IPS-NIHi11 (cell line): Measurements from ENCODE around the gene METTL9.
A peak's percentile ranks its signal among the peaks of the same experiment; 100 is the strongest.
"Not testable (repeated sequence)": the region's sequence is repeated elsewhere in the genome, so short reads cannot be mapped to it uniquely, and the experiment has no call there.

Experiments
- DNase-seq: peaks from one replicate; pipeline ENCODE4 v3.0.0; 2012; ENCODE audit warnings: mixed read lengths, low spot score

METTL9 gene

GRCh38 chr16:21574372-21574771 lies 25.0 kb upstream of the METTL9 start:
- no peak for DNase-seq

GRCh38 chr16:21576323-21576722 lies 23.1 kb upstream of the METTL9 start:
- DNase-seq = not testable (repeated sequence)

GRCh38 chr16:21577487-21577886 lies 21.9 kb upstream of the METTL9 start:
- not testable (repeated sequence) for DNase-seq

GRCh38 chr16:21578311-21578710 lies 21.1 kb upstream of the METTL9 start:
- DNase-seq = not testable (repeated sequence)

GRCh38 chr16:21580131-21580530 lies 19.2 kb upstream of the METTL9 start:
- not testable (repeated sequence) for DNase-seq

DNA sequence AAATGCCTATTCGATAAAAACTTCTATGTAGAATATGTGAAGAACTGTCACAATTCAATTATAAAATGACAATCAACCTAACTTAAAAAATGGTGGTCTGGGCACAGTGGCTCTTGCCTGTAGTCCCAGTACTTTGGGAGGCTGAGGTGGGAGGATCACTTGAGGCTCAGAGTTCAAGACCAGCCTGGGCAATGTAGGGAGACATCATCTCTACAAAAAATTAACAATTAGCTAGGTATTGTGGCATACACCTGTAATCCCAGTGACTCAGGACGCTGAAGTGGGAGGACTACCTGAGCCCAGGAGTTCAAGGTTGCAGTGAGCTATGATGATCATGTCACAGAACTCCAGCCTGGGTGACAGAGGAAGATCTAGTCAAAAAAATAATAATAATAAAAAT lies 18.6 kb upstream of the METTL9 start:
- DNase-seq = no peak

DNA sequence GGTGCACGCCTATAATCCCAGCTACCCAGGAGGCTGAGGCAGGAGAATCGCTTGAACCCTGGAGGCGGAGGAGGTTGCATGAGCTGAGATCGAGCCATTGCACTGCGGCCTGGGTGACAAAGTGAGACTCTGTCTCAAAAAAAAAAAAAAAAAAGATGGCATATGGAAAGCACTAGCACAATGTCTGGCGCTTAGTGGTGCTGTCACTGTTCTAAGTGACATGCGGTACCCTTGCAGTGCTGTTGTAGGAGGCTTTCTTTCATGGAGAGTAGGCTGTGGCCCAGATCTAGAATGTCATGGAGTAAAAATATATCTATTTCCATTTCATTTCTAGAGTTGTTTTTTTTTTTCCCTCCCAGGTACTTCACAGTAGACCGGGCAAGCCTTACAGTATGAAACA lies 14.6 kb upstream of the METTL9 start:
- DNase-seq = no peak

- not testable (repeated sequence) for DNase-seq
Measured at GRCh38 chr16:21588593-21588992, 10.8 kb upstream of the METTL9 start.

DNA sequence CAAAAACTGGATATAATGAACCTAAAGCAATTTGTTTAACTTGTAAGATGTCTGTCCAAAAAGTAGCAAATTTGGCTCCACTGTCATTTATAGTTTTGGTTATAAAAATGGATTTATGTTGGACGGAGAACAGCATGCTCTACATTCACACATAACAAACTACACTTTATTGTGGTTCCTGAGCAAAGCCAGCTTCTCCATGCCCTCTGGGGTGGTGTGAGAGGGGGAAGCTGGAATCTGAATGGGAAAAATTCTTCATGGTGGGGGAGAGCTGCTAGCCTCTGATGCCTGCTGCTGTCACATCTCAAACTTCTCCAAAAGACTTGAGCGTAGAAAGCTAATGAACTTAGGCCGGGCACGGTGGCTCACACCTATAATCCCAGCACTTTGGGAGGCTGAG lies 9.8 kb upstream of the METTL9 start:
- no peak for DNase-seq

GRCh38 chr16:21590287-21590686 lies 9.1 kb upstream of the METTL9 start:
- DNase-seq = no peak

- no peak for DNase-seq
Measured at GRCh38 chr16:21590796-21591195, 8.6 kb upstream of the METTL9 start.

GRCh38 chr16:21592191-21592590 lies 7.2 kb upstream of the METTL9 start:
- DNase-seq = no peak

GRCh38 chr16:21593530-21594289 lies 5.7 kb upstream of the METTL9 start:
- no peak for DNase-seq

DNA sequence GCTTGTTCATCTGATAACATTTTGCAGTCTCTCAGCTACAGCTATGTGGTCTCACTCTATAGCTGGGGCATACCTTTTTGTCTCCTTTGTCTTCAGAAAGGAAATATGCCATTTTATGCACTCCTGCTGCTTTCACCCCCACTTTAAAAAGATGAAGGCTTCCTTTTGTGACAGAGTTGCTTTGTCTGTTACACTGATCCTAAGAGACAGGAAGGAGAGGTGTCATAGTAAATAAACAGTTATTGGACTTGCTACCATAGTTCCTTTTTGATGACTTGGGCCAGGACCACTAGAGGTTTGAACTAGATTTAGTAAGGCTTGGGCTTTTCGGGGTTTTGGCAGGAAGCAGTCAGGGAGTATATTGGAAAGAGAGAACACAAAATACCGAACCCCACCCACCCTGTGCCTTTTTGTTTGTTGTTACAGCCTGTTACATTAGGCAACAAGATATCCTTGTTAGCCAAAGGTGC lies 1.8 kb upstream of the METTL9 start:
- DNase-seq = no peak

- no peak for DNase-seq
Measured at GRCh38 chr16:21598206-21598605, 1.2 kb upstream of the METTL9 start.

GRCh38 chr16:21598701-21599121 lies 666 bp upstream of the METTL9 start:
- DNase-seq = peak; percentile 31

GRCh38 chr16:21600031-21600773 lies 825 bp downstream of the METTL9 start:
- DNase-seq = no peak

- DNase-seq = no peak
Measured at GRCh38 chr16:21602785-21603184, 3.4 kb downstream of the METTL9 start.

- DNase-seq = no peak
Measured at GRCh38 chr16:21603928-21604327, 4.6 kb downstream of the METTL9 start.

- not testable (repeated sequence) for DNase-seq
Measured at GRCh38 chr16:21605848-21606247, 6.5 kb downstream of the METTL9 start.

DNA sequence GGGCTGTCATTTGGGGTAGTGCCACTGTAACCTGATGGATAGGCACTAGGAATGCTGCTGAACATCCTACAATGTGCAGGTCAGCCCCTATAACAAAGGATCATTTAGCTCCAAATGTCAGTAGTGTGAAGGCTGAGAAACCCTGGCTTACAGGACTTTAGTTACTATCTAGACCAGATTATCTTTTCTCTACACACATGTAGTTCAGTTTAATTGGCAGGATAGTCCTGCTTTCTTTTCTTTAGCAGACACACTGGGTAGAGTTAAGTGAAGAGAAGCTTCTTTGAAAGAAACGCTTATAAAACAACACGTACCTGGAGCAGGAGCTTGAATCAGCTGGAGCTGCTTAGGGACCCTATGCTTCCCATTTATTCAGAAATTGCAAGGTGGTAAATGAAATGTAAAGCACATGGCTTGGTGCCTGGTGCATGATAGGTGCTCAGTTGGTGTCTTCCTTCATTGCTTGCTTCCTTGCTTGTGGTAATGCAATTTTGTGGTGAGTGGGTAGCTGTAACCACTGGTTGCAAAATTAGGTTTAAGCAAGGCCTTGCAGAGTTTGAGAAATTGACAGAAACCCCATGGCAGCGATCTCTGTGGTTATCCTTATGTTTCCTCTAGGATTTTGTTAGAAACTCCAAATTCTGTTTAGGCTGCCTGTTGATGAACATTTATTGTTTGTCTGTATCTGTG lies 9.4 kb downstream of the METTL9 start:
- no peak for DNase-seq

DNA sequence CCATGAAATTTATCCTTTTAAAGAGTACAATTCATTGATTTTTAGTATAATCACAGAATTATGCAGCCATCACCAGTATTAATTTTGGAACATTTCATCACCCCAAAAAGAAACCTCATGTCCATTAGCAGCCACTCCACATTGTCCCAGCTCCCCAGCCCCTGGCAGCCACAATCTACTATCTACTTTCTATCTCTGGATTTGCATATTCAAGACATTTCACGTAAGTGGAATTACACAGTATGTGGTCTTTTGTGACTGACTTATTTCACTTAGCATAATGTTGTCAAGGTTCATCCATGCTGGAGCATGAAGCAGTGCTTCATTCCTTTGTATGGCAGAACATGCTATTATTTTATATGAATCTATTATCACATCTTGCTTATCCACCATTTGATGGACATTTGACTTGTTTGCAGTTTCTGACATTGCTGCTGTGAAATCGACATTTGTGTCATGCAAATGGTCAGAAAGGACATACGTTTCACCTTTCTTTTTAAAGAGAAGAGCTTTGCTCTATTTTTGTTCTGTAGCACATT lies 10.7 kb downstream of the METTL9 start:
- DNase-seq = no peak
